H54 (cell line): ENCODE measurements around the gene PHGDH.
"Not testable (repeated sequence)": the region's sequence is repeated elsewhere in the genome, so short reads cannot be mapped to it uniquely, and the experiment has no call there.

Source experiments
- DNase-seq: peaks from one replicate; pipeline ENCODE4 v3.0.0; 2011; ENCODE audit warnings: low spot score, mixed read lengths; ENCODE audit not compliant: insufficient read length
- FAIRE-seq: peaks from 3 replicates; lab custom pipeline; 2011; peaks lifted over from hg19 to GRCh38; lab: Jason Lieb, UNC
- POLR2A ChIP-seq: IDR thresholded peaks from 2 replicates; pipeline ENCODE4 v1.6.1; 2011; ENCODE audit warnings: low read depth, mild to moderate bottlenecking, low read length

Gene PHGDH

GRCh38 chr1:119772298-119772697, 60.6 kb downstream of the PHGDH start:
- TF ChIP-seq POLR2A = no peak
- DNase-seq (no peak), FAIRE-seq (no peak)

GRCh38 chr1:119773711-119774241, 62.0 kb downstream of the PHGDH start:
- TF ChIP-seq POLR2A = no peak
- FAIRE-seq (no peak), DNase-seq (no peak)

GRCh38 chr1:119774746-119775490, 63.2 kb downstream of the PHGDH start:
- DNase-seq = no peak
- no peak for FAIRE-seq
- TF ChIP-seq POLR2A = no peak

GRCh38 chr1:119778359-119778758, 66.6 kb downstream of the PHGDH start:
- DNase-seq (no peak), FAIRE-seq (no peak)
- TF ChIP-seq POLR2A = no peak

GRCh38 chr1:119778886-119779560, 67.3 kb downstream of the PHGDH start:
- TF ChIP-seq POLR2A = no peak
- FAIRE-seq = no peak
- DNase-seq = no peak

- DNase-seq (no peak), FAIRE-seq (no peak)
- no peak for TF ChIP-seq POLR2A
Observed at GRCh38 chr1:119779869-119780356, 68.2 kb downstream of the PHGDH start.

GRCh38 chr1:119781434-119782210, 69.9 kb downstream of the PHGDH start:
- DNase-seq (no peak), FAIRE-seq (no peak)
- TF ChIP-seq POLR2A = no peak

- FAIRE-seq = no peak
- DNase-seq = no peak
- TF ChIP-seq POLR2A = no peak
Observed at GRCh38 chr1:119782631-119783325, 71.0 kb downstream of the PHGDH start.

- TF ChIP-seq POLR2A = no peak
- FAIRE-seq = no peak
- no peak for DNase-seq
Observed at GRCh38 chr1:119783354-119784185, 71.8 kb downstream of the PHGDH start.

GRCh38 chr1:119784191-119784781, 72.6 kb downstream of the PHGDH start:
- DNase-seq = no peak
- no peak for TF ChIP-seq POLR2A
- no peak for FAIRE-seq

GRCh38 chr1:119786046-119786445, 74.3 kb downstream of the PHGDH start:
- not testable (repeated sequence) for FAIRE-seq

GRCh38 chr1:119786473-119787050, 74.8 kb downstream of the PHGDH start:
- FAIRE-seq, DNase-seq: not testable (repeated sequence)

More at GRCh38 chr1:119786046-119786445, 74.3 kb downstream of the PHGDH start:
- DNase-seq = not testable (repeated sequence)
